C4-2B (cell line): Measurements from ENCODE around the gene ZFP3.

ENCODE experiments used
- CTCF ChIP-seq: fragments of 450-650 bp; conservative IDR thresholded peaks from 2 replicates; pipeline ENCODE4 v1.5.1; 2017; ENCODE audit warnings: mild to moderate bottlenecking
- ZFX ChIP-seq: fragments of 450-650 bp; IDR thresholded peaks from 2 replicates; pipeline ENCODE4 v1.6.1; 2017

GRCh38 chr17:5092218-5093010 lies 14.1 kb downstream of the ZFP3 start:
- TF ChIP-seq CTCF (no peak), ZFX (no peak)
